GM21367 (cell line): ENCODE results near the gene LRRC45.
A peak's percentile ranks its signal among the peaks of the same experiment; 100 is the strongest.
"Not testable (repeated sequence)": the region's sequence is repeated elsewhere in the genome, so short reads cannot be mapped to it uniquely, and the experiment has no call there.

Experiments used
- ATAC-seq: cut with Tn5 transposase; IDR thresholded peaks from one replicate; pipeline ENCODE4 v1.9.1; 2021; ENCODE audit not compliant: unreplicated experiment

The LRRC45 gene

GRCh38 chr17:82022981-82023446 is at the start of gene LRRC45:
Gene LRRC45 (plus strand): TSS chr17:82023305. CDS start chr17:82023644, 339 bp downstream.
- peak; percentile 78 for ATAC-seq

DNA sequence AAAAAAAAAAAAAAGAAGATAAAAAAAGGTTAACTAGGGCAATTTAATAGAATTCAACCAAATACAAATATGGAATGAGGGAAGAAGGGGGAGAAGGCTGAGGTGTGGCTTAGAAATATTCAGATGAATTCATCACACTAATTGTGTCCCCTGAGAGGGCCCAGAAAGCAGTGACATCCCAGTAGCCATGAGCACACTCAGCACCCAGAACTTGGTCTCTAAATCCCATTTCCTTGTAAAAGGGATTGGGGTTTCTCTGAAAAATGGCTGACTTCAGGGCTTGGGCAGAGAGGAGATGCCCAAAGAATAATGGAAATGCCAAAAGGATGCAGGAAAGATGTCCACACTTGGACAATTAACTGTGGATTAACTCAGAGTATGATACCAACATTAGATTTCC is 49.7 kb upstream of the LRRC45 start:
- no peak for ATAC-seq

GRCh38 chr17:81976332-81977210 is 46.5 kb upstream of the LRRC45 start:
- no peak for ATAC-seq

DNA sequence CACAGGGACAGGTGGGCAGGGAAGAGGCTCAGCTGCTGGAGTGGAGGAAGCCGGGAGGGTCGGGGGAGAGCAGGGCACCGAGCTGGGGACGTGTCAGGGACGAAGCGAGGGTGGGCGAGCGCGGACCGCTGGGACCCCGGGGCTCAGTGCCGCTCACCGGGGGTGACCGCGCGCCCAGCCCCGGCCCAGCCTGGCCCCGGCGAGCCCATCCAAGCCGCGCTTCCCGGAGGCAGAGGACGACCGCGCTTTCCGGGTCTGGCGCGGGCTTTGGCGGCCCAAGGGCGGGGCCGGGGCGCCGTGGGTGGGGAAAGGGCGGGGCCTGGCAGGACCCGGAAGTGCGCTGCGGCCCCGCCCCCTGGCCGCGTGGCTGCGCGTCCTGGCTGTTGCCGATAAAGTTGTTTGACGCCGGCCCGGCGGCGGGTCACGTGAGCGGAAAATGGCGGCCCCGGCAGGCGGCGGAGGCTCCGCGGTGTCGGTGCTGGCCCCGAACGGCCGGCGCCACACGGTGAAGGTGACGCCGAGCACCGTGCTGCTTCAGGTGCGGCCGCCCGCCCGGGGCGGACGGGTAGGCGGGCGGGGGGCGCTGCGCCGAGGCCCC is 45.8 kb upstream of the LRRC45 start, which contains the start of gene ASPSCR1:
Gene ASPSCR1, plus strand, starts transcription at position 419 of the 598 bp plus-strand sequence. Its CDS starts 18 bp downstream, at position 437.
- peak; percentile 80 for ATAC-seq

- no peak for ATAC-seq
Observed at GRCh38 chr17:81978524-81979298, 44.4 kb upstream of the LRRC45 start.

DNA sequence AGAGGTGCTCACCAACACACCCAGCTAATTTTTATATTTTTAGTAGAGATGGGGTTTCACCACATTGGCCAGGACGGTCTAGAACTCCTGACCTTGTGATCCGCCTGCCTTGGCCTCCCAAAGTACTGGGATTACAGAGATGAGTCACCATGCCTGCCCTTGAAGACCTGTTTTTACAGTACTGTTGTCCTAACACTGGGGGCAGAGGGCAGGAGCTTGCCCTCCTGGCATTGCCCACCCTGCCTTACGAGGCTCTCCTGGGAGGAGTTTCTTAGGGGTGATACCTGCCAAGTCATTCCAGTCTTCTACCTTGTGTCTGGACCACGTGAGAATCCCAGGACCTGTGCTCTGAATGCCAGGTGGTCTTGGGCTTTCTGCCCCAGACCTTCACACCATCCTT is 43.0 kb upstream of the LRRC45 start:
- no peak for ATAC-seq

GRCh38 chr17:81980707-81981343 is 42.3 kb upstream of the LRRC45 start:
- ATAC-seq, result no peak

- not testable (repeated sequence) for ATAC-seq
Observed at GRCh38 chr17:81981511-81981910, 41.6 kb upstream of the LRRC45 start.

DNA sequence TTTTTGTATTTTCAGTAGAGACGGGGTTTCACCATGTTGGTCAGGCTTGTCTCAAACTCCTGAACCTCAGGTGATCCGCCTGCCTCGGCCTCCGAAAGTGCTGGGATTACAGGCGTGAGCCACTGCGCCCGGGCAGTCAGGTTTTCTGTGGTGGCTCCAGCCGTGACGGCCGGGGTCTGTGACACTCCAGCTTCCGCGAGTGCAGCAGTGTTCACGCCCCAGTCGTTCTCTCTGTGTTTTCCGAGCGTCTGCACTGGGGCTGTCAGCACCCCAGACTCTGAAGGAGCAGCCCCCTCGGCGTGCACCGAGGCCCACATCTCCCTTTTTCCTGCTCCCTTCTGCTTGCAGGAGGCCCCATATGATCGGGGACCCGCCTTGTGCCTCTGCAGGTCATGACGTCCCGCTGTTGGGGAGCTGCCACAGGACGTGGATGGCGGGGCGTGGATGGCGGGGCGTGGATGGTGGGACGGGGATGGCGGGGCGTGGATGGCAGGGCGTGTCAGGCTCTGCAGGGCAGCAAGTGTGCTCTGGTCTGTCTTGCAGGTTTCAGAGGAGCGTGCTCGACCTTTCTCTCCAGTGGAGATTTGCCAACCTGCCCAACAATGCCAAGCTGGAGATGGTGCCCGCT is 40.0 kb upstream of the LRRC45 start:
- ATAC-seq, result no peak

DNA sequence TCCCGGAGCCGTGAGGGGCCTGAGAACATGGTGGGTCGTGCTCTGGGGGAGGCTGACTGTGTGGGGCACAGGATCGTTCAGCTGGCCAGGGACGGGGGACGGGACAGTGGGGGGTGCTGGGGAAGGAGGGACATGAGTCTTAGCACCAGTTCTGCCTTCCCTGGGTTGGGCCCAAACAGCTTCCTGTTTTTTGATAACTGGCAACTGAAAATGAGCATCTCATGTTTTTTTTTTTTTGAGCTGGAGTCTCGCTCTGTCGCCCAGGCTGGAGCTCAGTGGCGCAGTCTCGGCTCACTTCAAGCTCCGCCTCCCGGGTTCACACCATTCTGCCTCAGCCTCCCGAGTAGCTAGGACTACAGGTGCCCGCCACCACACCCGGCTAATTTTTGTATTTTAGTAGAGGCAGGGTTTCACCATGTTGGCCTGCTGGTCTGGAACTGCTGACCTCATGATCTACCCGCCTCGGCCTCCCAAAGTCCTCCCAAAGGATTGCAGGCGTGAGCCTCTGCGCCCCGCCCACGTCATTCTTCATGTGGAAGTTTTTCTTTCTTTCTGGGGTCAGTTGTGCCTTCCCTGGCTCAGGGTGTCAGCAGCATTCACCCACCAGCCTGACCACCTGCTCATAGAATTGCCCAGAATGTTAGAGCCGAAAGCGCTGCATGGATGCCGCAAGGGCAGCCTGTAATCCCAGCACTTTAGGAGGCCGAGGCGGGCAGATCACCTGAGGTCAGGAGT is 39.3 kb upstream of the LRRC45 start:
- ATAC-seq, result no peak

DNA sequence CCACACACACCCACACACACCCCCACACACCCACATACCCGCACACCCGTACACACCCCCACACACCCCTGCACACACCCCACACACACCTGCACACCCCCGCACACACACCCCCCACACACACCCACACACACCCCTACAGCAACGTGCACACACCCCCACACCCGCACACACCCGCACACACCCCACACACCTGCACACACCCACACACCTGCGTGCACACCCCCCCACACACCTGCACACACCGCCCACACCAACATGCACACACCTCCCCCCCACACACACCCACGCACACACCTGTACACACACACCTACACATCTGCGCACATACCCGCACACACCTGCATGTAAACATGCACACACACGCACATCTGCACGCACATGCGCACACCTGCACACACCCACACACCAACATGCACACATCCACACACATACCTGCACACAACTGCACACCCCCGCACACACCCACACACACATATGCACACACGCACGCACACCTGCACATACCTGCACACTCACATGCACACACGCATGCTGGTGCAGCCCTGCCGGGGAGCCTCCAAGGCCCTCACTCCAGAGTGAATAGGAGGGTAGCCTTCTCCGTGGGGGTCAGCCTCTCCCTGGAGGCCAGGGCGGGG is 38.2 kb upstream of the LRRC45 start:
- no peak for ATAC-seq

- ATAC-seq, result no peak
Observed at GRCh38 chr17:81986606-81987005, 36.5 kb upstream of the LRRC45 start.

DNA sequence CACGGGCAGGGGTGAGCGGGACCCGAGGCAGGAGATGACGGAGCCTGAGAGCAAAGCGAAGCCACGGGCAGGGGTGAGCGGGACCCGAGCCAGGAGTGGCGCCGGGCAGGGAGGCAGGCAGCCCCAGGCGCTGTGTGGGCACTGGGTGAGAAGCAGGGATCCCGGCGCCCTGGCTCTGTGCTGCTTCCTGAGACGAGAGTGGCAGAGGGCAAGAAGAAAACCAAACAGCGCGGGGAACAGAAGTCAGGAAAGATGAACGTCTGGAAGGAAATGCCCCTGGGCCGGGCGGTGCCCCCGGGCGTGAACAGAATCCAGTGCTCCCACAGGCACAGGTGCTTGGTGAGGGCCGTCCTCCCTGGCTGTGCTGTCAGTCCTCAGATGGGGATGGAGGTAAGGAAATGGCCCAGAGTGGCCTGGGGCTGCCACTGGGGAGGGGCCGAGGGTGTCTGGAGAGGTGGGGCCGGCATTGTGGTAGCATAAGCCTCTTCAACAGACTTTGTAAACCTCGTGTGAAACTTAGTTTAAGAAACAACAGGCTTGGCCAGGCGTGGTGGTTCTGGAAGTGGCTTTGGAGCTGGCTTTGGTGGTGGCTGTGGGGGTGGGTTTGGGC is 35.8 kb upstream of the LRRC45 start:
- no peak for ATAC-seq

- ATAC-seq, result no peak
Observed at GRCh38 chr17:81990836-81991683, 32.0 kb upstream of the LRRC45 start.

DNA sequence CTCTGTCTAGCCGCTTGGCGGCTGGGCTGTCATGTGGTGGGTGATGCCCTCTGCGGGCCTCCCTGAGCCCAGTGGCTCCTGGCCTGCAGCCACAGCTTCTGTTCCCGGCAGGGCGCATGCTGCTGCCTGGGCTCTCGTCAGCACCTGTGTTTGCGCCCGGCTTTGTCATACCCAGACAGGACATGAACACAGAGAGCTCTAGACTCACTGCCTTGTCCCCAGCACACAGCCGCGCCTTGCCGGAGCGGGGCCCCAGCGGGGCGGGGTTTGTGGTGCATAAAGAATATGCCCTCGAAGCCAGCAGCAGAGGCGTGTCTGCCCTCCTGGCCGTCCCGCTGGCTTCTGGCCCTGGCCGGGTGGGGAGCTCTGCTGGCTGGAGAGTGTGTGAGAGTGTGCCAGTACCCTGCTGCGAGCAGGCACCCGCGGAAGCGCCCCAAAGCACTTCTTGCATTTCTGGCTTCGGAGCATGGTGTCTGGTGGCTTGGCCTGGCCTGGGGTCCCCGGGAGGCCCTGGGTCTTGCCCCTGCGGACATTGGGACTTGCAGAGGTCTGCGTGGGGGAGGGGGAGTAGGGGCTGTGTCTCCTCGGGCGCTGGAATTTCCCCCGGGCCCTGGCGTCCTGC is 31.3 kb upstream of the LRRC45 start:
- no peak for ATAC-seq

- ATAC-seq, result no peak
Observed at GRCh38 chr17:81992306-81993102, 30.6 kb upstream of the LRRC45 start.
